Measurements from ENCODE around the gene LAPTM5.
A peak's percentile ranks its signal among the peaks of the same experiment; 100 is the strongest.

LAPTM5 gene

DNA sequence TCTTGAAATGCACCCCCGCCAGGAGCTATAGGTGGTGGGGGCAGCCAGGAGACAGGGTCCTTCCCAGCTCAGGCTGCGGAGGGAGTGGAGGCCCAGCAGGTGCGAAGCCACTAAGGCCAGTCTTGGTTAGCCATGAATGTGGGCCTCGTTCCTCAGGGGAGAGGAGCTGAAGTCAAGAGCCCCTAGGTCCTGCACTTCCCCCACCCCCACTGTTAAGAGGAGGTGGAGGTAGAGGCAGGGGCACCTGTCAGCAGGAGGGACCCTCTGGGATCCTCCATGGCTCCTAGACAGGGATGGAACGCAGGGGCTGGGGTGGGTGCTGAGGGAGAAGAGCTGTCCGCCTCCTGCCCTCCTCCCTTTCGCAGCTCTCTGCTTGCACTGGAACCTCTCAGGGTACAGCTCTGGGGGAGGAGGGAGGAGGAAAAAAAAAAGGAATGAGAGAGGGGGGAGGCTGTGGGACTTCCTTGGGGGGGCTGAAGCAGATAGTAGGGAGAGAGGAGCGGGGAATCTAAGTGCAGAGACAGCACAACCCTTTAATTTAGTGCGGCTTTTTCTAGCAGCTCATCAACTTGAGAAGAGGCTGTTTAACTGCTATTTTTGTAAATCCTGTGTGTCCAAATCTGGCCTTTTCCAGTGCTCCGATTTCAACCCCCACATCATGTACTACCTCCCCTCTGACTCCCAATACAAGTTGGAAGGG is 71.2 kb downstream of the LAPTM5 start:
- Mint-ChIP-seq H3K36me3 (no peaks in the 10 kb centered on the region), H3K9me3 (no peaks in the 10 kb centered on the region), H3K27me3 (peaks cover 66 to 70% of the 10 kb centered on the region in 2 donors), H3K4me1 (peaks cover 8 to 10% of the 10 kb centered on the region in 2 donors), H3K4me3 (no peak overlapping the region), H3K27ac (no peak overlapping the region)
- DNase-seq: no peak
- no peak for ATAC-seq (replicated peaks)

DNA sequence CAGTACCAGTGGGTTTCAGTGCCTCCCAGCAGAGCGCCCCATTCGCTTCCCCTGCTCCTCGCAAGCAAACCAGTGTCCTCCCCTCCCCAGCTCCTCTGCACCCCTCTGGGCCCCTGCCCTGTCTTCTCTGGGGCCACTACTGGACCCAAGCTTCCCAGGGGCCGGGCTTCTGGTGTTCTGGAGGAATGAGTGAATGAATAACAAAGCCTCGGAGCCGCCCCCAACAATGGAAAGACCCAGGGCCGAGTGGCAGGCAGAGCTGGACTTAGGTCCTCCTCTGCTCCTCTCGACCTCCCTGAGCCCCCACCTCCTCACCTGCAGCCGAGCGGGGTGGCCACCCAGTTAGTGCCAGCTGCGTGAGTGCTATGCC is 71.8 kb downstream of the LAPTM5 start:
- Mint-ChIP-seq H3K4me3 (peak overlapping the region in 1 of 2 donors; percentile 29), H3K36me3 (no peaks in the 10 kb centered on the region), H3K27me3 (peaks cover 64 to 70% of the 10 kb centered on the region in 2 donors), H3K4me1 (peaks cover 8 to 10% of the 10 kb centered on the region in 2 donors), H3K27ac (no peak overlapping the region), H3K9me3 (no peaks in the 10 kb centered on the region)
- ATAC-seq (replicated peaks) (no peak), DNase-seq (no peak)

DNA sequence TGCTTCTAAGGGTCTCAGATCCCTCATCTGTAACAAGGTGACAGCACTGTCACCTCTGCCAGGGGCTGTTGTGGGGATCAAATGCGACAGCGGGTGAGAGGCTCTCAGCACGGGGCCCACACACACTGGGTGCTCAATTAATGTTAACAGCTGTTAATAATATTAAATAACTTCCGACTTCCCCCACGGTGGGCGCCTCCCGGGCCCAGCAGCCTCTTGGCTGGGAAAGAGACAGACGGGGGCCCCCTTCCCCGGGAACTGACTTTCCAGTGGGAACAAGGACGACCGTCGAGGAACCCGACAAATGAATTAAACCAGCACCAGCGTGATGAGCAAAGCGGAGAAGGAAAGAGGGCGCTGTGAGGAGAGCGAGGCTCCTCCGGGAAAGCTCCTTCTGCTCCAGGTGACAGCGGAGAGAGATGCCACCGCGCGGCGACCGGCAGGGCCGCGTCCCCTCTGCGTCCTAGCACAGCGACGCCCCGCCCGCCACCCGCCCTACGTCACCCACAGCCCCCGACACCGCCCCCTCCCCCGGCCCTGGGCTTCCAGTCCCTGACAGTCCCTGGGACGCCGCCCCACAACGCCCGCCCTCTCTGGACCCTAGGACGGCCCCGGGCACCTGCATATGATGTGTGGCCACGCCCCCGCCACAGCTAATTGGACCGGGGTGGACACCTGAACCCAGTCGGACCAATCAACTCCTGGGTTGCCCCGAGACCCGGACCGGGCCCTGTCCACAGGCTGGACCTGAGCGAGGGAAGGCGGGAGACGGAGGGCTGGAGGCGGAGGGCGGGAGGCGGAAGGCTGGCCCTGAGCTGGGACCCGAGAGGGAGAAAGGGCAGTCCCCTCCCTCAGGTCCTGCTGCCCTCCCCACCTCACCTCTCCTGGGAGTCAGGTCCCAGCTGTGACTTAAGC is 72.4 kb downstream of the LAPTM5 start:
- H3K27me3 Mint-ChIP-seq: peaks cover 61 to 70% of the 10 kb centered on the region in 2 donors
- H3K4me3 Mint-ChIP-seq: peak overlapping the region; percentile 36 to 46
- no peak for DNase-seq
- H3K9me3 Mint-ChIP-seq: peaks cover 0 to 2% of the 10 kb centered on the region in 2 donors
- ATAC-seq (replicated peaks): peak; percentile 46 to 72
- no peak overlapping the region for H3K27ac Mint-ChIP-seq
- peaks cover 8 to 10% of the 10 kb centered on the region in 2 donors for H3K4me1 Mint-ChIP-seq
- H3K36me3 Mint-ChIP-seq: no peaks in the 10 kb centered on the region

DNA sequence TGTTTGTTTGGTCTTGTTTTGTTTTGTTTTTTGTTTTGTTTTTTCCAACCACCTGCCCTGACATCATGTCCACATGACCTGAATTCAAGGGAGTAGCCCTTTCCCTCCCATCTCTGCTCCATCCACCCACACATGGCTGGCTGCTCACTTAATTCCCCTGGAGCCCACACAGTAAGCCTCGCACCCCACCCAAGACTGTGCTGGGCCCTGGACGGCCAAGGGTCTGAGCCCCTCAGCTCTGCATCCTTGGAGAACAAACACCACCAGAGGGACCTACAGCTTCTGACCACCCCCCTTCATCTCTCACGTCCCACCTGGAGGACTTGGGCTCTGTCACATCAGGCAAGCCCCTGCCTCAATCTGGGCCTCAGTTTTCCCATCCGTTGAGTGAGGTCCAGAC is 73.3 kb downstream of the LAPTM5 start:
- no peaks in the 10 kb centered on the region for H3K36me3 Mint-ChIP-seq
- H3K4me3 Mint-ChIP-seq: no peak overlapping the region
- H3K27me3 Mint-ChIP-seq: peaks cover 65 to 74% of the 10 kb centered on the region in 2 donors
- ATAC-seq (replicated peaks) (no peak), DNase-seq (no peak)
- no peak overlapping the region for H3K27ac Mint-ChIP-seq
- peaks cover 0 to 6% of the 10 kb centered on the region in 2 donors for H3K9me3 Mint-ChIP-seq
- H3K4me1 Mint-ChIP-seq: peaks cover 8 to 10% of the 10 kb centered on the region in 2 donors

DNA sequence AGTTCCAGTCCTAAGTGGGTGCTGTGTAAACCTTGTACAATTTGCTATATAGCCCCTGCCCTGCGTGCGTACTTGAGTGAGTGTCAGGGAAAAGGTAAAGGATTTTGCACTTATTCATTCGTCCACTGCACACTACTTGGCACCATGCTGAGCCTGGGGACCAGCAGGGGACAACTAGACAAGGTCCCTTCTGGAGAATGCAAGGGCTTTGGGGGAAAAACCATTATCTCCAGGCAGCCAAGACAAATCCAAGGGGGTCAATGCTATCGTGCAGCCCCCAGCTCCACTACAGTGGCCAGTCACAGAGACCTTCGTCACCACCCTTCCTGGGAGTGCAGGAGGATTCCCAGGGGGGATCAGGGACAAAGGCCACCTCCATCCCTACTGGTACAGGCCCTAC is 73.9 kb downstream of the LAPTM5 start:
- H3K9me3 Mint-ChIP-seq: peaks cover 0 to 9% of the 10 kb centered on the region in 2 donors
- peaks cover 0 to under 1% of the 10 kb centered on the region in 2 donors for H3K36me3 Mint-ChIP-seq
- peaks cover 8 to 10% of the 10 kb centered on the region in 2 donors for H3K4me1 Mint-ChIP-seq
- DNase-seq: no peak
- ATAC-seq (replicated peaks): no peak
- H3K4me3 Mint-ChIP-seq: no peak overlapping the region
- peaks cover 63 to 75% of the 10 kb centered on the region in 2 donors for H3K27me3 Mint-ChIP-seq
- no peak overlapping the region for H3K27ac Mint-ChIP-seq
